ENCODE results near the gene FPGT.

DNA sequence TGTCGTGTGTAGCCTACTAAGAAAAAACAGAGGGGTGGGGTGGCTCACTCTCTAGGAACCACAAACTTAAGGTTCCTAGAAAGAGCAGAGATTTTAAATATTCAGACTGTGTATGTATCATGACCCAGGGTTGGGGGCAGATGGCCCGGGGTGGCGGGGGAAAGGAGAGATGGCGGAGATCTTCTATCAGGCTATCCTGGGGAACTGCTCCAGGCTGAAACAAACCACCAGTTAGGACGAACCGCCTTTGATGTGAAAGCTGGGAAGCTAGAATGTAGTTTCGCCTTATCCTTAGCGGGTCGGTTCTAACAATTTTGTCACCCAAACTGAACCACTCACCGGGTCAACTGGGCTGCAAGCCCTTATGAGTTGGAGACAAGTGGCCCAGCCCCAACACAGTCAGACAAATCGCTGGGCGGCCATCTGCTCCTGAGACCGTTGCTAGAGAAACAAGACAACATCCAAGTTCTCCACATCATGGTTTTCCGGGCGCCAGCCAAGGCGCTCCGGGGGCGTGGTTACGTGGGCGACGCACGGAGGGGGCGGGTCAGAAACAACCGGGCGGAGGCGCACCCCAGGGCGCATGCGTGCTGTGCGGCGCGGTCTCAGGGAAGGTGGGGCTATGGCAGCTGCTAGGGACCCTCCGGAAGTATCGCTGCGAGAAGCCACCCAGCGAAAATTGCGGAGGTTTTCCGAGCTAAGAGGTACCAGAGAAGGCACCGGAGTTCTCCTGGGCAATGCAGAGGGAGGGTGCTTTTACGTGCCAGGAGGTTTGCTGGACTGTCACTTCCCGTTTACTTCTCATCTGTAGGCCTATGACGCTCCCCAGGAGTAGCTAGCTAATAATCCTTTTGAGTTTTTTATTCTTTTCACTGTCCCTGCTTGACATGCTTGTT lies at the start of gene FPGT, which contains the start of gene LRRIQ3:
- TF ChIP-seq, protein P1, sequence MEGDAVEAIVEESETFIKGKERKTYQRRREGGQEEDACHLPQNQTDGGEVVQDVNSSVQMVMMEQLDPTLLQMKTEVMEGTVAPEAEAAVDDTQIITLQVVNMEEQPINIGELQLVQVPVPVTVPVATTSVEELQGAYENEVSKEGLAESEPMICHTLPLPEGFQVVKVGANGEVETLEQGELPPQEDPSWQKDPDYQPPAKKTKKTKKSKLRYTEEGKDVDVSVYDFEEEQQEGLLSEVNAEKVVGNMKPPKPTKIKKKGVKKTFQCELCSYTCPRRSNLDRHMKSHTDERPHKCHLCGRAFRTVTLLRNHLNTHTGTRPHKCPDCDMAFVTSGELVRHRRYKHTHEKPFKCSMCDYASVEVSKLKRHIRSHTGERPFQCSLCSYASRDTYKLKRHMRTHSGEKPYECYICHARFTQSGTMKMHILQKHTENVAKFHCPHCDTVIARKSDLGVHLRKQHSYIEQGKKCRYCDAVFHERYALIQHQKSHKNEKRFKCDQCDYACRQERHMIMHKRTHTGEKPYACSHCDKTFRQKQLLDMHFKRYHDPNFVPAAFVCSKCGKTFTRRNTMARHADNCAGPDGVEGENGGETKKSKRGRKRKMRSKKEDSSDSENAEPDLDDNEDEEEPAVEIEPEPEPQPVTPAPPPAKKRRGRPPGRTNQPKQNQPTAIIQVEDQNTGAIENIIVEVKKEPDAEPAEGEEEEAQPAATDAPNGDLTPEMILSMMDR (IDR thresholded peaks at IDR 0.05): no peak
- no peak for TF ChIP-seq ZFX (IDR thresholded peaks at IDR 0.05; ENCODE audit: borderline replicate concordance)

Measured in 22Rv1 (cell line).